ENCODE results near the gene CCDC136.

CCDC136 gene

DNA sequence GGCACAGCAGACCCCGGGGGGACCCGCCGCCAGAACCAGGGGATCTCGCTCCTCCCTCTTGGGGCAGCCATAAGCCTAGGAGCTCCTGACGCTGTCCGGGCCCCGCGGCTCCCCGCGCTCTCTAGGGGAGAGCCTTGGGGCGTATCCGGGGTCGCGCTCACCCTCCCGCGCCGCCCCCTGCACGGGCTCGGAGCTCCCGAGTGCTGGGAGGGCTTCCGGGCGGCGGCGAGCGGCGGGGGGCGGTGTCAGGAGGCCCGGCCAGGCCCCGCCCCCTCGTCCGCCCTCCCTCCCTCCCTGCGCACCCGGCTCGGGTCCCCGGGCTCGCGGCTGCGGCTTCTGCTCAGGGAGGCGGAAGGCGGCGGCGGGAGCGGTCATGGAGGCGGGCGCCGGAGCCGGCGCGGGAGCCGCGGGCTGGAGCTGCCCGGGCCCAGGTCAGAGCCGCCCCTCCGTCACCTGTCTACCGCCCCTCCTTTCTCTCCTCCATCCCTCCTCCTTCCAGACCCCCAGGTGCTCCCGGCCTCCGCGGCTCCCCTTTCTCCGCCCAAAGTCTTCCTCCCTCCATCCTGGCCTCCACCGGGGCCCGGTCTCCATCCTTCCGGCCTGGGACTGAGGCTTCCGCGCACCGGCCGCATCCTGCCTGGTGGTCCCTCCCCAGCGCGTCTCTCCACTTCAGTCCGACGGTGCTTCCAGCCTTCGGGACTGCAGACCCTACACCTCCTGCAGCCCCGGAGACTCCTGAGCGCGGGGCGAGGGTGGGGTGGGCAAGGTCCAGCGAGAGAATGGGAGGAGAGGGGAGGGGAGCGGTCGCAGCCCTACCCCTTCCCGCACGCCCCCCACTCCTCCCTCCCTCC is at the start of gene CCDC136:
Gene CCDC136, plus strand, starts transcription at position 848 of the 851 bp plus-strand sequence. CDS start 444 bp downstream, outside the sequence.
- no peak for DNase-seq (ENCODE audit: low read depth)
- peak within 1 kb of the TSS; percentile 58 for H3K4me3 ChIP-seq (ENCODE audit: low read depth, low read length)
- TF ChIP-seq, protein P1, sequence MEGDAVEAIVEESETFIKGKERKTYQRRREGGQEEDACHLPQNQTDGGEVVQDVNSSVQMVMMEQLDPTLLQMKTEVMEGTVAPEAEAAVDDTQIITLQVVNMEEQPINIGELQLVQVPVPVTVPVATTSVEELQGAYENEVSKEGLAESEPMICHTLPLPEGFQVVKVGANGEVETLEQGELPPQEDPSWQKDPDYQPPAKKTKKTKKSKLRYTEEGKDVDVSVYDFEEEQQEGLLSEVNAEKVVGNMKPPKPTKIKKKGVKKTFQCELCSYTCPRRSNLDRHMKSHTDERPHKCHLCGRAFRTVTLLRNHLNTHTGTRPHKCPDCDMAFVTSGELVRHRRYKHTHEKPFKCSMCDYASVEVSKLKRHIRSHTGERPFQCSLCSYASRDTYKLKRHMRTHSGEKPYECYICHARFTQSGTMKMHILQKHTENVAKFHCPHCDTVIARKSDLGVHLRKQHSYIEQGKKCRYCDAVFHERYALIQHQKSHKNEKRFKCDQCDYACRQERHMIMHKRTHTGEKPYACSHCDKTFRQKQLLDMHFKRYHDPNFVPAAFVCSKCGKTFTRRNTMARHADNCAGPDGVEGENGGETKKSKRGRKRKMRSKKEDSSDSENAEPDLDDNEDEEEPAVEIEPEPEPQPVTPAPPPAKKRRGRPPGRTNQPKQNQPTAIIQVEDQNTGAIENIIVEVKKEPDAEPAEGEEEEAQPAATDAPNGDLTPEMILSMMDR (IDR thresholded peaks at IDR 0.05; ENCODE audit: low read depth, low read length, missing control alignments), result no peak

DNA sequence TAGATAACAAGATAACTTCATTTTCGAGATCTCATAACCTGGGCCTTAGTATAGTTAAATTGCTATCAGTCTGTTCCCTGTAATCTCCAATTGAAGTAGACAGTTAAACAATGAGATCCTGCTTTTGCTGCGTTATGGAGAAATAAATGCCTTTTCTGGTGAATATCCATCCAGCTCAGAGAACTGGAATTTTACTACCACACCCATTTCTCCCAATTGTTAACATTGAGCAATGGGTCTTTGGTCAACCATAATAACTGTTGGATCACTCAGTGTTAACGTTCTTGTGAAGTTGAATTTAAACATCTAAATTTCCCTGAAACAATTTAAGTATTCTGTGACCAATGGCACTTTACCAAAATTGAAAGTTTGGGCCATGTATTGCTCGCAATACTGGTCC is 49.6 kb upstream of the CCDC136 start:
- TF ChIP-seq, protein P1 (IDR thresholded peaks at IDR 0.05; ENCODE audit: low read depth, low read length, missing control alignments), result no peak
- no peak overlapping the region for H3K4me3 ChIP-seq (ENCODE audit: low read depth, low read length)
- no peak for DNase-seq (ENCODE audit: low read depth)

DNA sequence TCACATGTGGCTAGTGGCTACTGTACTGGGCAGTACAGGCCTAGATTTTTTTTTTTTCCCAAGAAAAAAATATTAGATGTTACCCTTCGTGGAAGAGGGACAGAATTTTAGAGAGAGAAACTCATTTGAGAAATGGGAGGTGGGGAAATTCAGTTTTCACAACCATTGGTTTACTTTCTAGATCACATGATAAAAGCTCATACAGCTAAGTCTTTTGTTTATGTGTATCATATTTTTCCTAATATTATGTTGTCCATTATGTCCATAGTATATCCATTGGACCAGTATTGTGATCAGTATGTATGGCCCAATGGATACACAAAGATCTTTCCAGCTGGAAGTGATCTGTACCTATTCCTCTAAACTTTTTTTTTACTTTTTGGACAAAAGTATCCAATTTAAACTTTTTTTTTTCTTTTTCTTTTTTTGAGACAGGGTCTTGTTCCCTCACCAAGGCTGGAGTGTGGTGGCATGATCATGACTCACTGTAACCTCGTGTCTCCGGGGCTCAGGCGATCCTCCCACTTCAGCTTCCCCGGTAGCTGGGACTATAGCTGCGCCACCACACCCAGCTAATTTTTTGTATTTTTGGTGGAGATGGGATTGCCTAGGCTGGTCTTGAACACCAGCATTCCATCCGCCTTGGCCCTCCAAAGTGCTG is 48.5 kb upstream of the CCDC136 start:
- TF ChIP-seq, protein P1 (IDR thresholded peaks at IDR 0.05; ENCODE audit: low read depth, low read length, missing control alignments), result no peak
- no peak overlapping the region for H3K4me3 ChIP-seq (ENCODE audit: low read depth, low read length)
- no peak for DNase-seq (ENCODE audit: low read depth)

DNA sequence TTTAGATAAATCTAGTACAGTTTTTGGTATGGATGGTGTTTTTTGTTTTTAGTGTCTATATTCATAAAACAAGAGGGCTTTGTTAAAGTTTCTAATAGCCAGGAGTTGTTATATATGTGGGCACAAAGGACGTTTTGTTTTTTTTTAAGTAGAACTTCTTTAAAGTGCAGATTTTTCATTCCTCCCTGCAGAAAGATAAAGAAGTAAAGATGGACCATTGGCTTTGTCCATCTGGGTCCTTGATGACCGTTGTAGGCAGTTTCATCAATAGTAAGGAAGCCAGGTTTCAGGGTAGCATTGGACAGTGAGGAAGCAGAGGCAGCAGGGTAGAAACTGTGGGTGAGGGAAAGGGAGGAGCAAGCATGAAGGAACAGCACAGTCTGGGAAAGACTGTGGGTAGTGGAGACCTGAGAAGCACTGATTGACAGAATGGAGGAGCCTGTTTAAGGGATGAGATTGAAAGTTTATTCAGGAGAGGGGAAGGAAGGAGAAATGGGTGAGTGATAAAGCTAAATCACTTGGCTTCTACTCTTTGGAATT is 47.3 kb upstream of the CCDC136 start:
- no peak for DNase-seq (ENCODE audit: low read depth)
- TF ChIP-seq, protein P1 (IDR thresholded peaks at IDR 0.05; ENCODE audit: low read depth, low read length, missing control alignments), result no peak
- H3K4me3 ChIP-seq (ENCODE audit: low read depth, low read length), result no peak overlapping the region

DNA sequence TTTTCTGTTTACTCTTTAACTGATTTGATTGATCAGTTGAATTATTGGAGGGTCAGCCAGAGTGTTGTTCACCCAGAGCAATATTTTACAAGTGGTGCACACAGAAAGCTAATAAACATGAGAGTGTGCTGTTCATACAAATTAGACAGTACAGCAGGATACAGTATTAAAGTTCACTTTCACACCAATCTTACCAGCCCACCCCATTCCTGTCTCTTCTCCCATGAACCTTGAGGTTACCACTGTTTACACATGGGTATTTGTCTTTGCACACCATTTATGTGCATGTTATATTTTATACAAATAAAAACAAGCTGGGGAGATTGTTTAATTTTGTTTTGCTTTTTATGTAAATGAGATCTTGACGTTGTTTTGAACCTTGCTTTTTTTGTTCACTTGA is 46.1 kb upstream of the CCDC136 start:
- TF ChIP-seq, protein P1 (IDR thresholded peaks at IDR 0.05; ENCODE audit: low read depth, low read length, missing control alignments), result no peak
- DNase-seq (ENCODE audit: low read depth), result no peak
- no peak overlapping the region for H3K4me3 ChIP-seq (ENCODE audit: low read depth, low read length)

DNA sequence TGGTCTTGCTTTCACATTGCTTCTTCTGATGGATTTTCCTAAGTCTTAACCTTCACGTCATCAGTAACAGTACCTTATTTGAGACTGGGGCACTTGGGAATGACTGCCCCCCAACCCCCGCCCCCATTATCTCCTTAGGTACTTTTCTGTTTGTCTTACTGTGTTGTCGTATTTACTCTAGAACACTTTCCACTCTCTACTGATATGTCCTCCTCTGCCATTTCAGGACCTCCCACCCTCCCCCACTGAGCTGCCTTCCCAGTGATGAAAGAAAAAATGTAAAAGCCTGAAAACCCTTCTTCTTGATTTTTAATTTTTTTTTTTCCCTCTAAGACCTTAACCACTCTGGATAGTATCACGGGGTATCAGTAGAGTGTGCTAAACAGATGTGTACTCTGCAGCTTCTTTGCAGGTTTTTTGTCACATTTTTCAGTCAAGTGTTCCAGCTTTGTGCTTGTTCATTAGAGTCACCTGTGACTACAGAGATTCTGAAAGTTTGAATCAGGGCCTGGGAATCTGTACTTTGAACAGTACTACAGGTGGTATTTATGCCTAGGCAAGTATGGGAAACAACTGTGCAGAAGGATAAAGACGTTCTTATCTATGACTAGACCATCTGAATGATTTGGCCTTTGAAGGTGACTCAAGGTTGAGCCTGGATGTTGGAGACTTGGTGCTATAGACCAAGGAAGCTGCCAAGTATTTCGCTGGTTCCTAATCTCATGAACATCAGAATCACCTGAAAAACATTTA is 44.3 kb upstream of the CCDC136 start:
- TF ChIP-seq, protein P1 (IDR thresholded peaks at IDR 0.05; ENCODE audit: low read depth, low read length, missing control alignments), result no peak
- no peak for DNase-seq (ENCODE audit: low read depth)
- no peak overlapping the region for H3K4me3 ChIP-seq (ENCODE audit: low read depth, low read length)

Measured in GM12864 (cell line).